ENCODE results near the gene RPL4. TPM values are rescaled to one million over a fixed set of nuclear protein-coding genes. Genes with fewer than 3 reads are reported as not detected.
"Not testable (repeated sequence)": the region's sequence is repeated elsewhere in the genome, so short reads cannot be mapped to it uniquely, and the experiment has no call there.

The RPL4 gene
- polyA plus RNA-seq, 3 donors = 3,292 to 4,071 (median 3,588) TPM

GRCh38 chr15:66472176-66472999 lies 32.3 kb downstream of the RPL4 start:
- DNase-seq = no peak

- not testable (repeated sequence) for DNase-seq
Measured at GRCh38 chr15:66470825-66471224, 33.8 kb downstream of the RPL4 start.

GRCh38 chr15:66467162-66468040 lies 37.3 kb downstream of the RPL4 start:
- DNase-seq = not testable (repeated sequence)

- DNase-seq = not testable (repeated sequence)
Measured at GRCh38 chr15:66465294-66465693, 39.4 kb downstream of the RPL4 start.

GRCh38 chr15:66462627-66463026 lies 42.0 kb downstream of the RPL4 start:
- no peak for DNase-seq

- DNase-seq = no peak
Measured at GRCh38 chr15:66461917-66462316, 42.7 kb downstream of the RPL4 start.

GRCh38 chr15:66461294-66461693 lies 43.4 kb downstream of the RPL4 start:
- not testable (repeated sequence) for DNase-seq

- DNase-seq = no peak
Measured at GRCh38 chr15:66459818-66460615, 44.6 kb downstream of the RPL4 start.

GRCh38 chr15:66456211-66456610 lies 48.4 kb downstream of the RPL4 start:
- no peak for DNase-seq

- no peak for DNase-seq
Measured at GRCh38 chr15:66454143-66454542, 50.5 kb downstream of the RPL4 start.

GRCh38 chr15:66452971-66453580 lies 51.6 kb downstream of the RPL4 start:
- no peak for DNase-seq

GRCh38 chr15:66452420-66452819 lies 52.2 kb downstream of the RPL4 start:
- DNase-seq = no peak

Other genes with a start within 250 kb of the RPL4 start
- 10 to 100 TPM; 28.6 to 47.5 (median 36.5) TPM for gene DIS3L, start 211.3 kb downstream of the RPL4 start, polyA plus RNA-seq (ENCODE audit: insufficient read length in 3 of 3)
- 10 to 100 TPM; 16.0 to 20.7 (median 17.4) TPM for gene TIPIN, start 148.2 kb downstream of the RPL4 start, polyA plus RNA-seq (ENCODE audit: insufficient read length in 3 of 3)
- gene MAP2K1, start 117.9 kb downstream of the RPL4 start, polyA plus RNA-seq (ENCODE audit: insufficient read length in 3 of 3) = 10 to 100 TPM; 51.2 to 53.8 (median 51.9) TPM
- gene SNAPC5, start 7.1 kb downstream of the RPL4 start, polyA plus RNA-seq (ENCODE audit: insufficient read length in 3 of 3) = 10 to 100 TPM; 36.4 to 40.7 (median 40.2) TPM
- 10 to 100 TPM; 23.0 to 30.9 (median 28.2) TPM for gene ZWILCH, start 471 bp upstream of the RPL4 start, polyA plus RNA-seq (ENCODE audit: insufficient read length in 3 of 3)
- under 1 TPM; 0.24 to 0.51 (median 0.31) TPM for gene LCTL, start 61.1 kb upstream of the RPL4 start, polyA plus RNA-seq (ENCODE audit: insufficient read length in 3 of 3)
- gene SMAD6, start 197.4 kb upstream of the RPL4 start, polyA plus RNA-seq (ENCODE audit: insufficient read length in 3 of 3) = 10 to 100 TPM; 39.4 to 46.2 (median 41.5) TPM